SK-N-SH (cell line): ENCODE results near the gene RCSD1. TPM values are rescaled to one million over a fixed set of nuclear protein-coding genes. Genes with fewer than 3 reads are reported as not detected.

Source experiments
- CTCF ChIA-PET: fragments of 300-600, 350-600 bp; formaldehyde crosslinking; extraction: SDS; loops from one replicate; lab custom pipeline; 2021; lab: Yijun Ruan, JAX
- POLR2A ChIA-PET: fragments of 350-600 bp; sonication (Branson Sonifier 250); formaldehyde crosslinking; extraction: SDS; loops from one replicate; lab custom pipeline; 2020; ENCODE audit warnings: antibody characterized with exemption, inconsistent platforms; lab: Yijun Ruan, JAX
- DNase-seq: peaks from one replicate; pipeline ENCODE4 v3.0.0; 2012
- H2AFZ ChIP-seq: fragments of 200-600 bp; sonication (generic); 2 replicates; pipeline ENCODE4 v1.8.1; 2016; ENCODE audit warnings: antibody characterized with exemption, mild to moderate bottlenecking, low read depth
- H3F3A ChIP-seq: fragments of 200-600 bp; sonication (generic); replicated peaks from 2 replicates; pipeline ENCODE3; 2016; ENCODE audit warnings: antibody characterized with exemption, mild to moderate bottlenecking; ENCODE audit not compliant: insufficient read depth
- H3K27ac ChIP-seq, 2 experiments: fragments of 200-500 bp in 1 of 2; fragments of 200-600 bp in 1 of 2; sonication (Bioruptor generic) in 1 of 2; sonication (generic), shearing (Covaris generic) in 1 of 2; 2 replicates each; pipeline versions ENCODE4 v1.5.1 to v1.6.1; 2014 to 2016; ENCODE audit warnings: low read depth in 2 of 2, inconsistent platforms in 1 of 2, low read length in 1 of 2, mild to moderate bottlenecking in 1 of 2, mixed read lengths in 1 of 2
- H3K27me3 ChIP-seq: fragments of 200-600 bp; sonication (generic), shearing (Covaris generic); 2 replicates; pipeline ENCODE4 v1.6.1; 2016; ENCODE audit warnings: mixed run types; ENCODE audit not compliant: insufficient read depth
- H3K36me3 ChIP-seq, 2 experiments: fragments of 200-500 bp in 1 of 2; fragments of 200-600 bp in 1 of 2; sonication (Bioruptor generic) in 1 of 2; sonication (generic) in 1 of 2; replicated peaks in 1 of 2; 2 replicates each; pipeline versions ENCODE3 to v1.5.1; 2014 to 2016; ENCODE audit warnings: low read length in 1 of 2, mild to moderate bottlenecking in 1 of 2; ENCODE audit not compliant: insufficient read depth in 2 of 2, control insufficient read depth in 1 of 2
- H3K4me1 ChIP-seq, 2 experiments: fragments of 200-500 bp in 1 of 2; fragments of 200-600 bp in 1 of 2; sonication (Bioruptor generic) in 1 of 2; sonication (generic), shearing (Covaris generic) in 1 of 2; 2 replicates each; pipeline versions ENCODE4 v1.5.1 to v1.6.1; 2014 to 2016; ENCODE audit warnings: low read depth in 1 of 2, low read length in 1 of 2, mixed run types in 1 of 2; ENCODE audit not compliant: insufficient read depth in 2 of 2, control insufficient read depth in 1 of 2
- H3K4me2 ChIP-seq: fragments of 200-600 bp; sonication (generic), shearing (Covaris generic); 2 replicates; pipeline ENCODE4 v1.6.1; 2017; ENCODE audit warnings: mixed run types
- H3K4me3 ChIP-seq, 2 experiments: fragments of 200-500 bp in 1 of 2; fragments of 200-600 bp in 1 of 2; sonication (Bioruptor generic) in 1 of 2; sonication (generic), shearing (Covaris generic) in 1 of 2; 2 replicates each; pipeline versions ENCODE4 v1.5.1 to v1.8.1; 2014 to 2016; ENCODE audit warnings: low read depth in 2 of 2, inconsistent platforms in 1 of 2, low read length in 1 of 2, mild to moderate bottlenecking in 1 of 2, mixed read lengths in 1 of 2, moderate library complexity in 1 of 2
- H3K79me2 ChIP-seq: fragments of 200-600 bp; sonication (generic); 2 replicates; pipeline ENCODE4 v1.8.1; 2017; ENCODE audit warnings: mild to moderate bottlenecking; ENCODE audit not compliant: insufficient read depth
- H3K9ac ChIP-seq: fragments of 200-600 bp; sonication (generic); 2 replicates; pipeline ENCODE4 v1.6.1; 2017; ENCODE audit warnings: mixed run types
- H3K9me2 ChIP-seq: fragments of 200-600 bp; sonication (generic); 2 replicates; pipeline ENCODE4 v1.6.1; 2017; ENCODE audit warnings: mixed run types
- H3K9me3 ChIP-seq: fragments of 200-600 bp; sonication (generic); 2 replicates; pipeline ENCODE4 v1.6.1; 2017; ENCODE audit warnings: mixed run types, mild to moderate bottlenecking, moderate library complexity
- H4K20me1 ChIP-seq: fragments of 200-600 bp; sonication (generic); 2 replicates; pipeline ENCODE4 v1.6.1; 2017; ENCODE audit warnings: mild to moderate bottlenecking, mixed run types; ENCODE audit not compliant: insufficient read depth
- ELF1 ChIP-seq: IDR thresholded peaks from 2 replicates; pipeline ENCODE4 v1.4.0; 2012
- EZH2phosphoT487 ChIP-seq: fragments of 200-600 bp; sonication (generic); IDR thresholded peaks from 2 replicates; pipeline ENCODE4 v1.6.1; 2017; ENCODE audit warnings: low read depth, mixed run types, mild to moderate bottlenecking, antibody characterized with exemption, moderate library complexity, borderline replicate concordance
- FOXJ3 ChIP-seq: sonication (generic); formaldehyde crosslinking; IDR thresholded peaks from 2 replicates; pipeline ENCODE4 v1.5.1; 2020; ENCODE audit warnings: mild to moderate bottlenecking, missing genetic modification reagents
- FOXM1 ChIP-seq: IDR thresholded peaks from 2 replicates; pipeline ENCODE4 v1.4.0; 2012; ENCODE audit warnings: low read depth, mild to moderate bottlenecking
- MEF2A ChIP-seq: IDR thresholded peaks from 2 replicates; pipeline ENCODE4 v1.4.0; 2012; ENCODE audit warnings: low read depth, borderline replicate concordance
- NRF1 ChIP-seq: IDR thresholded peaks from 2 replicates; pipeline ENCODE4 v1.6.1; 2012; ENCODE audit warnings: low read depth, mild to moderate bottlenecking, low read length
- POLR2AphosphoS5 ChIP-seq: IDR thresholded peaks from 2 replicates; pipeline ENCODE4 v1.6.1; 2012; ENCODE audit warnings: low read depth, low read length
- RCOR1 ChIP-seq: fragments of 150-350 bp; IDR thresholded peaks from 2 replicates; pipeline ENCODE4 v1.6.1; 2017; ENCODE audit warnings: antibody characterized with exemption, low read length
- RXRA ChIP-seq: IDR thresholded peaks from 2 replicates; pipeline ENCODE4 v1.4.0; 2012; ENCODE audit warnings: low read depth, mild to moderate bottlenecking, borderline replicate concordance
- SMC3 ChIP-seq: IDR thresholded peaks from 2 replicates; pipeline ENCODE4 v1.6.1; 2012; ENCODE audit warnings: low read depth, low read length, improper control_type of control experiment
- TCF12 ChIP-seq: IDR thresholded peaks from 2 replicates; pipeline ENCODE4 v1.4.0; 2012
- WGBS: methylation state at CpG from one replicate; pipeline ENCODE4 v1.1.6; 2017; ENCODE audit warnings: low lambda C conversion rate; 5-methylcytosine and 5-hydroxymethylcytosine counted together
- polyA plus RNA-seq, 3 experiments: library from polyadenylated mRNA; depleted of rRNA; stranded (reverse); fragments of >200 nt; gene quantifications; 2 replicates each; pipeline ENCODE4 v1.2.3, GENCODE V29; 2012
- TF ChIP-seq, protein P1 (sequence below): fragments of 150-350 bp; IDR thresholded peaks from 2 replicates; pipeline ENCODE4 v1.6.1; 2017; ENCODE audit warnings: antibody characterized with exemption, low read length, low read depth, borderline replicate concordance
- TF ChIP-seq, protein P2 (sequence below): IDR thresholded peaks from 2 replicates; pipeline ENCODE4 v1.6.1; 2012; ENCODE audit warnings: mild to moderate bottlenecking, low read depth, low read length, moderate library complexity
- TF ChIP-seq, protein P3 (sequence below): IDR thresholded peaks from 2 replicates; pipeline ENCODE4 v1.4.0; 2012; ENCODE audit warnings: low read depth, borderline replicate concordance
- TF ChIP-seq, protein P4 (sequence below): IDR thresholded peaks from 2 replicates; pipeline ENCODE4 v1.4.0; 2012; ENCODE audit warnings: low read depth, borderline replicate concordance

The RCSD1 gene
- polyA plus RNA-seq, 1 of the 3 experiments (the other 2 are of a cell fraction): 0.02 TPM

DNA sequence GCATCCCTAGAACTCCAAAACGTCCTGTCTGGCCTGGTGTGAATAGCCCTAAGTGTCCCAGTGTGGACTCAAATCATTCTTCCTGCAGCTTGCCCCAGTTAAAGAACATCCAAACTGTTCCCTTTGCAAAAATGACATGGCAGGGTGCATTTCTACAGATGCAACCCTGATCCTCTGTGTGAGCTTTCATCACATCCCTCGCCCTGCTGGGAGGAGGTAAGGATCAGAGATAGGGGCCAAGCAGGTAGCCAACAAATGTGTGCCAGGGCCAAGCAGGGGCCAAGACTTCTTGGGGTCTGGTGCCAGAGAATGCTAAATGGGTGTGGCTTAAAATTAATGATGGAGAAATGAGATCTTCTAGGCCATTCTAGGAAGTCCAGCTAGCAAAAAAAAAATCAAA lies 64.7 kb downstream of the RCSD1 start:
- Histone ChIP-seq H3K9me3 (no peaks in the 10 kb centered on the region), H3K79me2 (no peaks in the 10 kb centered on the region), H3K36me3 (no peaks in the 10 kb centered on the region), H3K4me3 (no peak overlapping the region), H3K9ac (no peak overlapping the region), H3K4me2 (no peak overlapping the region), H3K27me3 (no peaks in the 10 kb centered on the region), H4K20me1 (no peaks in the 10 kb centered on the region), H2AFZ (no peak overlapping the region), H3K4me1 (no peaks in the 10 kb centered on the region), H3K27ac (no peak overlapping the region), H3F3A (no peaks in the 10 kb centered on the region), H3K9me2 (no peaks in the 10 kb centered on the region)
- TF ChIP-seq, protein P1, sequence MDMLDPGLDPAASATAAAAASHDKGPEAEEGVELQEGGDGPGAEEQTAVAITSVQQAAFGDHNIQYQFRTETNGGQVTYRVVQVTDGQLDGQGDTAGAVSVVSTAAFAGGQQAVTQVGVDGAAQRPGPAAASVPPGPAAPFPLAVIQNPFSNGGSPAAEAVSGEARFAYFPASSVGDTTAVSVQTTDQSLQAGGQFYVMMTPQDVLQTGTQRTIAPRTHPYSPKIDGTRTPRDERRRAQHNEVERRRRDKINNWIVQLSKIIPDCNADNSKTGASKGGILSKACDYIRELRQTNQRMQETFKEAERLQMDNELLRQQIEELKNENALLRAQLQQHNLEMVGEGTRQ: no peak
- TF ChIP-seq NRF1 (no peak), RCOR1 (no peak), EZH2phosphoT487 (no peak), FOXJ3 (CRISPR knock-in tag) (no peak), POLR2AphosphoS5 (no peak)
- TF ChIP-seq, protein P2, sequence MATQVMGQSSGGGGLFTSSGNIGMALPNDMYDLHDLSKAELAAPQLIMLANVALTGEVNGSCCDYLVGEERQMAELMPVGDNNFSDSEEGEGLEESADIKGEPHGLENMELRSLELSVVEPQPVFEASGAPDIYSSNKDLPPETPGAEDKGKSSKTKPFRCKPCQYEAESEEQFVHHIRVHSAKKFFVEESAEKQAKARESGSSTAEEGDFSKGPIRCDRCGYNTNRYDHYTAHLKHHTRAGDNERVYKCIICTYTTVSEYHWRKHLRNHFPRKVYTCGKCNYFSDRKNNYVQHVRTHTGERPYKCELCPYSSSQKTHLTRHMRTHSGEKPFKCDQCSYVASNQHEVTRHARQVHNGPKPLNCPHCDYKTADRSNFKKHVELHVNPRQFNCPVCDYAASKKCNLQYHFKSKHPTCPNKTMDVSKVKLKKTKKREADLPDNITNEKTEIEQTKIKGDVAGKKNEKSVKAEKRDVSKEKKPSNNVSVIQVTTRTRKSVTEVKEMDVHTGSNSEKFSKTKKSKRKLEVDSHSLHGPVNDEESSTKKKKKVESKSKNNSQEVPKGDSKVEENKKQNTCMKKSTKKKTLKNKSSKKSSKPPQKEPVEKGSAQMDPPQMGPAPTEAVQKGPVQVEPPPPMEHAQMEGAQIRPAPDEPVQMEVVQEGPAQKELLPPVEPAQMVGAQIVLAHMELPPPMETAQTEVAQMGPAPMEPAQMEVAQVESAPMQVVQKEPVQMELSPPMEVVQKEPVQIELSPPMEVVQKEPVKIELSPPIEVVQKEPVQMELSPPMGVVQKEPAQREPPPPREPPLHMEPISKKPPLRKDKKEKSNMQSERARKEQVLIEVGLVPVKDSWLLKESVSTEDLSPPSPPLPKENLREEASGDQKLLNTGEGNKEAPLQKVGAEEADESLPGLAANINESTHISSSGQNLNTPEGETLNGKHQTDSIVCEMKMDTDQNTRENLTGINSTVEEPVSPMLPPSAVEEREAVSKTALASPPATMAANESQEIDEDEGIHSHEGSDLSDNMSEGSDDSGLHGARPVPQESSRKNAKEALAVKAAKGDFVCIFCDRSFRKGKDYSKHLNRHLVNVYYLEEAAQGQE: no peak
- POLR2A ChIA-PET: no interaction called here
- CTCF ChIA-PET: interaction anchor here (1.2 to 3.7 kb wide), 4 partner anchors 20 to 388 kb away, joined by 4 to 20 read pairs (median 9); no protein-coding TSS in a partner anchor
- whole genome bisulfite sequencing: 40% methylated on average over 2 of the region's 2 CpGs
- no peak for DNase-seq

DNA sequence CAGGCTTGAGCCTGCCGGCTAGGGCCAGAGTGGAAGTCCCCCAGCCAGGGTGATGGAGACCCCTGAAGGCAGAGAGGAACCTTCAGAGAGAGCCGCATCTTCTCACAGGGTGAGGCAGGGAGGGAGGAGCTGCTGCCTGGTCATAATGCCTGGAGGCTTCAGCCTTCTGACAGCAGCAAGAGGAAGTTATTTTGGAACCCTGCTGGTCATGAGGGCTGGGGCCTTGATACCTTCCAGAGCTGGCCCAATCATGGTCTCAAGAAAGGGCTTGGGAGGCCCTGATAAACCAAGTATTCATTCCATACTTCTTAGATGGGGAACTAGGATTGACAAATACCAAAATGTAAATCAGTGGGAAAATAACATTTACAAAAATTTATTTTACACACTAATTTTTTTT lies 65.1 kb downstream of the RCSD1 start:
- Histone ChIP-seq H3K27me3 (no peaks in the 10 kb centered on the region), H3K4me3 (no peak overlapping the region), H3K4me1 (no peaks in the 10 kb centered on the region), H3K9me3 (no peaks in the 10 kb centered on the region), H3K9ac (no peak overlapping the region), H3F3A (no peaks in the 10 kb centered on the region), H4K20me1 (no peaks in the 10 kb centered on the region), H2AFZ (no peak overlapping the region), H3K27ac (no peak overlapping the region), H3K36me3 (no peaks in the 10 kb centered on the region), H3K79me2 (no peaks in the 10 kb centered on the region), H3K9me2 (no peaks in the 10 kb centered on the region), H3K4me2 (no peak overlapping the region)
- 64% methylated on average over 2 of the region's 2 CpGs for WGBS
- no peak for DNase-seq
- ChIA-PET CTCF (interaction anchor here (1.2 to 3.7 kb wide), 3 partner anchors 20 to 139 kb away, joined by 4 to 20 read pairs (median 12); no protein-coding TSS in a partner anchor), POLR2A (no interaction called here)
- TF ChIP-seq, protein P2: no peak
- TF ChIP-seq FOXM1 (no peak), RXRA (no peak), TCF12 (no peak), MEF2A (no peak), ELF1 (no peak), SMC3 (no peak)
- TF ChIP-seq, protein P1: no peak
- TF ChIP-seq, protein P3, sequence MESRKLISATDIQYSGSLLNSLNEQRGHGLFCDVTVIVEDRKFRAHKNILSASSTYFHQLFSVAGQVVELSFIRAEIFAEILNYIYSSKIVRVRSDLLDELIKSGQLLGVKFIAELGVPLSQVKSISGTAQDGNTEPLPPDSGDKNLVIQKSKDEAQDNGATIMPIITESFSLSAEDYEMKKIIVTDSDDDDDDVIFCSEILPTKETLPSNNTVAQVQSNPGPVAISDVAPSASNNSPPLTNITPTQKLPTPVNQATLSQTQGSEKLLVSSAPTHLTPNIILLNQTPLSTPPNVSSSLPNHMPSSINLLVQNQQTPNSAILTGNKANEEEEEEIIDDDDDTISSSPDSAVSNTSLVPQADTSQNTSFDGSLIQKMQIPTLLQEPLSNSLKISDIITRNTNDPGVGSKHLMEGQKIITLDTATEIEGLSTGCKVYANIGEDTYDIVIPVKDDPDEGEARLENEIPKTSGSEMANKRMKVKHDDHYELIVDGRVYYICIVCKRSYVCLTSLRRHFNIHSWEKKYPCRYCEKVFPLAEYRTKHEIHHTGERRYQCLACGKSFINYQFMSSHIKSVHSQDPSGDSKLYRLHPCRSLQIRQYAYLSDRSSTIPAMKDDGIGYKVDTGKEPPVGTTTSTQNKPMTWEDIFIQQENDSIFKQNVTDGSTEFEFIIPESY: no peak
- TF ChIP-seq, protein P4, sequence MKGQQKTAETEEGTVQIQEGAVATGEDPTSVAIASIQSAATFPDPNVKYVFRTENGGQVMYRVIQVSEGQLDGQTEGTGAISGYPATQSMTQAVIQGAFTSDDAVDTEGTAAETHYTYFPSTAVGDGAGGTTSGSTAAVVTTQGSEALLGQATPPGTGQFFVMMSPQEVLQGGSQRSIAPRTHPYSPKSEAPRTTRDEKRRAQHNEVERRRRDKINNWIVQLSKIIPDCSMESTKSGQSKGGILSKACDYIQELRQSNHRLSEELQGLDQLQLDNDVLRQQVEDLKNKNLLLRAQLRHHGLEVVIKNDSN: no peak
